Neural cell (in vitro differentiated cells): ENCODE measurements around the gene TCN1.

Experiments used
- EP300 ChIP-seq: fragments of 450-650 bp; conservative IDR thresholded peaks from 2 replicates; pipeline ENCODE4 v1.6.1; 2014; ENCODE audit warnings: antibody characterized with exemption, mild to moderate bottlenecking, moderate library complexity; ENCODE audit not compliant: poor library complexity, severe bottlenecking
- RAD21 ChIP-seq: fragments of 450-650 bp; conservative IDR thresholded peaks from 2 replicates; pipeline ENCODE4 v1.6.1; 2014; ENCODE audit warnings: antibody characterized with exemption, mild to moderate bottlenecking, moderate library complexity
- TF ChIP-seq, protein P1 (sequence below): fragments of 450-650 bp; IDR thresholded peaks from 2 replicates; pipeline ENCODE4 v1.5.1; 2014; ENCODE audit warnings: antibody characterized with exemption, mild to moderate bottlenecking, moderate library complexity; ENCODE audit not compliant: poor library complexity, severe bottlenecking

DNA sequence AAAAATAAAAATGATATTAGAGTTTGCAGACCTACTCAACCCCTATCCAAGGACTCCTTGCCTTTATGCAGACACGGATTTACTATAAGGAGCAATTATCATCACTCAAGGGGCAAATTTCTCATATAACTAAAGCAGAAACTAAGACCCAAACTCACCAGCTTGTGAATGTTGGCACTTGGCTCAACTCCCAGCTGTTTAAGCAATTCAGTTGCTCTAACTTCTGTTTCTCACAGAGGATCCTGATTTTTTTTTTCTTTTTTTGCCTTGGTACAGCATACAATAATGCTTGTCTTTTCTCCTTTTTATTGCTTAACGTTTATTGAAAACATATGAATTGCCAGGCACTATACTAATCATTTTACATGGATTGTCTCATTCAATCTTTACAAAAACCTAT, 11.4 kb downstream of the TCN1 start:
- TF ChIP-seq EP300 (no peak), RAD21 (no peak)
- TF ChIP-seq, protein P1, sequence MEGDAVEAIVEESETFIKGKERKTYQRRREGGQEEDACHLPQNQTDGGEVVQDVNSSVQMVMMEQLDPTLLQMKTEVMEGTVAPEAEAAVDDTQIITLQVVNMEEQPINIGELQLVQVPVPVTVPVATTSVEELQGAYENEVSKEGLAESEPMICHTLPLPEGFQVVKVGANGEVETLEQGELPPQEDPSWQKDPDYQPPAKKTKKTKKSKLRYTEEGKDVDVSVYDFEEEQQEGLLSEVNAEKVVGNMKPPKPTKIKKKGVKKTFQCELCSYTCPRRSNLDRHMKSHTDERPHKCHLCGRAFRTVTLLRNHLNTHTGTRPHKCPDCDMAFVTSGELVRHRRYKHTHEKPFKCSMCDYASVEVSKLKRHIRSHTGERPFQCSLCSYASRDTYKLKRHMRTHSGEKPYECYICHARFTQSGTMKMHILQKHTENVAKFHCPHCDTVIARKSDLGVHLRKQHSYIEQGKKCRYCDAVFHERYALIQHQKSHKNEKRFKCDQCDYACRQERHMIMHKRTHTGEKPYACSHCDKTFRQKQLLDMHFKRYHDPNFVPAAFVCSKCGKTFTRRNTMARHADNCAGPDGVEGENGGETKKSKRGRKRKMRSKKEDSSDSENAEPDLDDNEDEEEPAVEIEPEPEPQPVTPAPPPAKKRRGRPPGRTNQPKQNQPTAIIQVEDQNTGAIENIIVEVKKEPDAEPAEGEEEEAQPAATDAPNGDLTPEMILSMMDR = no peak
